T-cell (primary cell): Measurements from ENCODE around the gene SFXN3. TPM values are rescaled to one million over a fixed set of nuclear protein-coding genes. Genes with fewer than 3 reads are reported as not detected.

Experiments used
- ATAC-seq, 4 experiments: fragments of 200-7000 bp in 3 of 4; fragments of 150-1000 bp in 1 of 4; cut with Tn5 transposase; replicated peaks in 1 of 4; 1 replicate in 3 of 4; 2 replicates in 1 of 4; pipeline ENCODE4 v1.10.0; 2021; ENCODE audit warnings: moderate library complexity in 3 of 4, mild to moderate bottlenecking in 2 of 4, moderate number of reproducible peaks in 1 of 4
- CTCF ChIA-PET, 2 donors: fragments of 300-600 bp; sonication (Branson Sonifier 250); formaldehyde crosslinking; loops; one replicate each; lab custom pipeline; 2022; ENCODE audit warnings: antibody characterized with exemption in 2 of 2; lab: Charles Lee
- POLR2A ChIA-PET, 2 donors: fragments of 300-600 bp; sonication (Branson Sonifier 250); formaldehyde crosslinking; loops; one replicate each; lab custom pipeline; 2022; ENCODE audit warnings: antibody characterized with exemption in 2 of 2; lab: Charles Lee
- DNase-seq, 35 experiments: peaks; one replicate each; pipeline versions ENCODE4 v3.0.0 to v3.0.0-alpha.2; 2013 to 2023
- H3K27ac ChIP-seq: one replicate; pipeline ENCODE4 v1.5.1; 2013; ENCODE audit warnings: low read length
- H3K27me3 ChIP-seq, 2 experiments: replicated peaks in 1 of 2; 1 replicate in 1 of 2; 2 replicates in 1 of 2; pipeline versions ENCODE4 v1.6.1 to v1.7.0; 2013; ENCODE audit warnings: low read length in 1 of 2, mixed read lengths in 1 of 2; ENCODE audit not compliant: control insufficient read depth in 2 of 2, insufficient read depth in 2 of 2; ENCODE audit errors: extremely low read depth in 1 of 2
- H3K36me3 ChIP-seq, 2 donors: 1 replicate in 1 of 2; 2 replicates in 1 of 2; pipeline versions ENCODE4 v1.6.1 to v1.7.0; 2013; ENCODE audit warnings: low read length in 1 of 2; ENCODE audit not compliant: control insufficient read depth in 2 of 2, insufficient read depth in 1 of 2; ENCODE audit errors: extremely low read depth in 1 of 2
- H3K4me1 ChIP-seq, 2 experiments: 1 replicate in 1 of 2; 2 replicates in 1 of 2; pipeline versions ENCODE4 v1.6.1 to v1.7.0; 2013; ENCODE audit warnings: low read length in 2 of 2, mixed read lengths in 1 of 2; ENCODE audit not compliant: insufficient read depth in 2 of 2, control insufficient read depth in 1 of 2; ENCODE audit errors: extremely low read depth in 1 of 2
- H3K4me3 ChIP-seq, 2 donors: 1 replicate in 1 of 2; 2 replicates in 1 of 2; pipeline versions ENCODE4 v1.5.1 to v1.7.0; 2013; ENCODE audit warnings: mild to moderate bottlenecking in 2 of 2, low read length in 1 of 2, moderate library complexity in 1 of 2; ENCODE audit not compliant: control insufficient read depth in 1 of 2; ENCODE audit errors: extremely low read depth in 1 of 2
- H3K9me3 ChIP-seq: 2 replicates; pipeline ENCODE4 v1.7.0; 2013
- H3K27ac Mint-ChIP-seq, 2 donors: one replicate each; pipeline ENCODE4 v1.8.0; 2020 to 2021; ENCODE audit warnings: mild to moderate bottlenecking in 2 of 2, mixed read lengths in 2 of 2
- H3K27me3 Mint-ChIP-seq, 2 donors: one replicate each; pipeline ENCODE4 v1.8.0; 2021 to 2022; ENCODE audit warnings: mixed read lengths in 2 of 2
- H3K36me3 Mint-ChIP-seq: one replicate; pipeline ENCODE4 v1.8.0; 2021; ENCODE audit warnings: mixed read lengths
- H3K4me1 Mint-ChIP-seq, 3 donors: one replicate each; pipeline ENCODE4 v1.8.0; 2020 to 2022; ENCODE audit warnings: mixed read lengths in 3 of 3, mild to moderate bottlenecking in 1 of 3
- H3K4me3 Mint-ChIP-seq, 3 donors: one replicate each; pipeline ENCODE4 v1.8.0; 2020 to 2022; ENCODE audit warnings: mild to moderate bottlenecking in 3 of 3, mixed read lengths in 3 of 3, moderate library complexity in 3 of 3
- H3K9me3 Mint-ChIP-seq, 3 donors: one replicate each; pipeline ENCODE4 v1.8.0; 2020 to 2022; ENCODE audit warnings: mixed read lengths in 3 of 3
- WGBS: methylation state at CpG from one replicate; pipeline ENCODE4 v1.1.5; 2013; ENCODE audit warnings: missing lambda C conversion rate; ENCODE audit not compliant: insufficient coverage; 5-methylcytosine and 5-hydroxymethylcytosine counted together
- total RNA-seq, 35 experiments: library from RNA in 6 of 35; stranded (reverse) in 6 of 35; fragments of 120-200 nt in 1 of 35; gene quantifications; one replicate each; pipeline versions ENCODE4 v1.2.1 to v1.2.4 and lab custom pipeline; 2013 to 2026

The SFXN3 gene
- total RNA-seq, 5 donors from 2014 or later (not counting 1 experiment from before 2014, with no cell fraction given), result 45.2 to 113 (median 91.0) TPM

DNA sequence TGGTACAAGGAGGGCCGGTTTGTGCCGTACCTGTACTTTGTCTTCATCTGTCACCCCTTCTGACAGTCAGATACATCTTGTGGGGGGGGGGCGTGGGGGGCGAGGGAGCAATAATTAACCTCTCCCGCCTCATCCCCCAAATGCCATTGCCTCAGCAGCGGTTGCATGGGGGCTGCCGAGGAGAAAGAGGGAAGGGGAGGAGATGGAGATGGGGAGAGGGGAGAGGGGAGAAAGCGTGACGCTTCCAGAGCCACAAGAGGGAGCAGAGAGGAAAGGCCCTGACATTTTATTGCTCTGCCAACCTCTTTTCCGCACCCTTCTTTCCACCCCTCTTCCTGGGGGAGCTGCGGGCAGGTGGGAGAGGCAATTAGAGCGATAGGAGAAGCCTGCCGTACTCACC lies 42.6 kb downstream of the SFXN3 start:
- Mint-ChIP-seq H3K27me3 (peaks cover 44 to 52% of the 10 kb centered on the region in 2 donors), H3K4me3 (no peak overlapping the region), H3K27ac (no peak overlapping the region), H3K9me3 (no peaks in the 10 kb centered on the region), H3K4me1 (peaks cover 0 to 3% (median 0%) of the 10 kb centered on the region in 3 donors), H3K36me3 (no peaks in the 10 kb centered on the region)
- H3K4me1 ChIP-seq, result no peaks in the 10 kb centered on the region
- ChIA-PET POLR2A (no interaction called here), CTCF (no interaction called here)
- H3K36me3 ChIP-seq, result no peaks in the 10 kb centered on the region
- no CpG with 5 or more reads among the region's 13 CpGs for WGBS
- ATAC-seq, result no peak
- no peak overlapping the region for H3K27ac ChIP-seq
- H3K27me3 ChIP-seq, result peaks cover 19 to 52% of the 10 kb centered on the region in 2 experiments
- no peaks in the 10 kb centered on the region for H3K9me3 ChIP-seq
- DNase-seq, result no peak
- no peak overlapping the region for H3K4me3 ChIP-seq

DNA sequence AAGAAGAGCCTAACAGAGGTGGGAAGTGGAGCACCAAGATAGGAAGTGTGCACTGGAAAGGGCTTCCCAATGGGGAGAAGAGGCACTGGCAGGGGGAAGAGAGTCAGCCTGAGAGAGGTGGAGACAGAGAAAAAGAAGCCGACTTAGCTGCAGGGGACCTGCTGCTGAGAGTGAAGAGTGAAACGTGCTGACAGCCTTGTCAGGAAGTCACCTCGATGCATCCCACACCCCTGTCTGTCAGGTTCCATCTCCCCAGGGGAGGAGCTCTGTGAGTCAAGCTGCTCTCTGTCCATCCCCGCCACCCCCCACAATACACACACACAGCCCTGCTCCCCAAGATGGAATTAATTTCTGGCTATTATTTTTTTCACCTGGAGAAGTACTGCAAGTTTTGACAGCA lies 44.7 kb downstream of the SFXN3 start:
- no peak for DNase-seq
- no peak overlapping the region for H3K4me3 ChIP-seq
- H3K27me3 ChIP-seq, result peaks cover 20 to 65% of the 10 kb centered on the region in 2 experiments
- H3K27ac ChIP-seq, result no peak overlapping the region
- no peaks in the 10 kb centered on the region for H3K9me3 ChIP-seq
- ChIA-PET POLR2A (interaction anchor here in 1 of 2 donors (0.7 kb wide), 1 partner anchor 71 kb away, joined by 5 read pairs; no protein-coding TSS in a partner anchor), CTCF (no interaction called here)
- no peaks in the 10 kb centered on the region for H3K36me3 ChIP-seq
- H3K4me1 ChIP-seq, result no peaks in the 10 kb centered on the region
- Mint-ChIP-seq H3K27me3 (peaks cover 57 to 67% of the 10 kb centered on the region in 2 donors), H3K9me3 (no peaks in the 10 kb centered on the region), H3K36me3 (no peaks in the 10 kb centered on the region), H3K27ac (no peak overlapping the region), H3K4me1 (peaks cover 0 to 3% (median 0%) of the 10 kb centered on the region in 3 donors), H3K4me3 (no peak overlapping the region)
- no CpG with 5 or more reads among the region's 4 CpGs for WGBS
- no peak for ATAC-seq

DNA sequence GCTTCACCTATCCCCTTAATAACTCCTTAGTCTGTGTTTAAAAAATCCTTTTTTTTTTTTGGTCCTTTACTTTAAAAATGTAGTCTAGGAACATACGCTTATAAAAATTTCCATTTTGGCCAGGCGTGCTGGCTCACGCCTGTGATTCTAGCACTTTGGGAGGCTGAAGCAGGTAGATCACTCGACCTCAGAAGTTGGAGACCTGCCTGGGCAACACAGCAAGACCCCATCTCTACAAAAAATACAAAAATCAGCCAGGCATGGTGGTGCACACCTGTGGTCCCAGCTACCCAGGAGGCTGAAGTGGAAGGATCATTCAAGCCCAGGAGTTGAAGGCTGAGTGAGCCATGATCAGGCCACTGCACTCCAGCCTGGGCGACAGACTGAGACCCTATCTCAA lies 45.6 kb downstream of the SFXN3 start:
- Histone ChIP-seq H3K9me3 (no peaks in the 10 kb centered on the region), H3K27me3 (peaks cover 19 to 70% of the 10 kb centered on the region in 2 experiments), H3K4me1 (no peaks in the 10 kb centered on the region), H3K27ac (no peak overlapping the region), H3K36me3 (no peaks in the 10 kb centered on the region), H3K4me3 (no peak overlapping the region)
- Mint-ChIP-seq H3K27ac (no peak overlapping the region), H3K36me3 (no peaks in the 10 kb centered on the region), H3K9me3 (no peaks in the 10 kb centered on the region), H3K4me1 (peaks cover 0 to under 1% (median 0%) of the 10 kb centered on the region in 3 donors), H3K27me3 (peaks cover 55 to 73% of the 10 kb centered on the region in 2 donors), H3K4me3 (no peak overlapping the region)
- 100% methylated on average over 2 of the region's 5 CpGs for WGBS
- POLR2A ChIA-PET, result interaction anchor here in 1 of 2 donors (0.7 kb wide), 1 partner anchor 70 kb away, joined by 5 read pairs; no protein-coding TSS in a partner anchor
- CTCF ChIA-PET, result no interaction called here
- DNase-seq (no peak), ATAC-seq (no peak)

DNA sequence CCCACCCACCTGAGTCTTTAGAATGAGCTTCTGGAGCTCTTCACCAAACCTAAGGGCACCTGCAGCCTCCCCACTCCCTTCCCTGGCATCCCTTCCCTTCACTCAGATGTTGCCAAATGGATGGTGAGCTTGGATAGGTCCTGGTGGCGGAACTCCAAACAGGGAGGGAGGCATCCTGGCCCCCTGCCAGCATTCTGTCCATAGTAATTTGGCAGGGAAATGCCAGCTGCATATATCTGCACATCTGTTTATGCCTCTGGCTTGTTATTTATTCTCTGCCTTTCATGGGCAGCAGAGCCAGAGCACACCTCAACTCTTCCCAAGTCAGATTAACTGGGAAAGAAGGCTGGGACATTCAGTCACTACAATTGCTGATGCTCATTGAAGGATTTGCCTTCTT lies 48.8 kb downstream of the SFXN3 start:
- no peak overlapping the region for H3K4me3 Mint-ChIP-seq
- H3K9me3 ChIP-seq, result no peaks in the 10 kb centered on the region
- peaks cover 55 to 66% of the 10 kb centered on the region in 2 donors for H3K27me3 Mint-ChIP-seq
- POLR2A ChIA-PET, result no interaction called here
- H3K27ac Mint-ChIP-seq, result no peak overlapping the region
- no peaks in the 10 kb centered on the region for H3K36me3 ChIP-seq
- H3K4me3 ChIP-seq, result no peak overlapping the region
- no peaks in the 10 kb centered on the region for H3K4me1 Mint-ChIP-seq
- no peaks in the 10 kb centered on the region for H3K4me1 ChIP-seq
- H3K36me3 Mint-ChIP-seq, result no peaks in the 10 kb centered on the region
- ATAC-seq (no peak), DNase-seq (no peak)
- CTCF ChIA-PET, result interaction anchor here in 1 of 2 donors (0.5 kb wide), 1 partner anchor 22 kb away, joined by 3 read pairs; no protein-coding TSS in a partner anchor
- H3K27ac ChIP-seq, result no peak overlapping the region
- H3K27me3 ChIP-seq, result peaks cover 13 to 51% of the 10 kb centered on the region in 2 experiments
- WGBS, result 100% methylated on average over 1 of the region's 1 CpG
- H3K9me3 Mint-ChIP-seq, result no peaks in the 10 kb centered on the region

DNA sequence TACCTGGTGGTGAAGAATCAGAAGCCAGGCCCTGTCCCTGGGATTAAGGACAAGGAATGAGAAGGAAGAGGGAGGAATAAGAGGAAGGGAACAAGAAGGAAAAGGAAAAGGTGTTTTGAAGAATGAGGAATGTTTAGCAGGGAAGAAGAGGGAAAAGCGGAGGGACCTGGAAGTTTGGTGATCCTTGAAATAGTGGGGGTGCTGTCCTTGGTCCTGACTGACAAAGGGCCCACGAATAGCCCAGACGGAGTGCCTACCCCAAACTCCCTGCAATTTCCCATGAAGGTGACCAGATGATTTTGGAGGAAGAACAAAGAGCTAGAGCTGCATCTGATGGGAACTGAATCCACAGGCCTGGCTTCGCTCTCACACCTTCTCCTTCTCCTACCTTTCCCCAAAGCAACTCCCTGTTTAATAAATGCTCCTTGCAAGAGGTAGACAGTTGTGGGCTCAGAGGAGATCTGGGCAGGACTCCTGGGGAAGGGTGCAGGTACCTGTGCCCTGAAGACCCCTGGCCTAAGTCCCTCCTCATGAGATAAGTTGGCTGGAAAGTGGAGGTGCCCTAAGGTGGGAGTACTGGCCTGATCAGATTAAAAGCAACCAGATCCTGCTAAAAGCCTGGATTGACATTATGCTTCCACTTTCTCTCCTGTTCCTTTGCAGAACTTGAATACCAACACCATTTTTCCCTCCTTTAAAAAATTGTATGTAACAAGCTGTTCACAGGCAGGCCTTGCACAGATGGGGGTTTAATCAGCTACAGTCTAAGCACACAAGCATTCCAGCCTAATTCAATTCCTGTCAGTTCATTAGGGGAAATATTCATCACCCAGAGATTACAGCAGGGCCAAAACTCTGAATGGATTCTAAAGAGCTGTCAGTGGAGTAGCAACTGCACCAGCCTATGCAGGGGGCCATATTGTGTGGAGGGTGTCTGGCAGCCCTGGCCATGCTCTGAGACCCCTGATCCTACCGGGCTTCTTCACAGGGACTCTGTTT lies 50.2 kb downstream of the SFXN3 start:
- no peaks in the 10 kb centered on the region for H3K4me1 Mint-ChIP-seq
- no peak overlapping the region for H3K27ac ChIP-seq
- H3K27me3 ChIP-seq, result peaks cover 11 to 48% of the 10 kb centered on the region in 2 experiments
- WGBS, result 100% methylated on average over 1 of the region's 5 CpGs
- no peaks in the 10 kb centered on the region for H3K9me3 Mint-ChIP-seq
- ChIA-PET CTCF (interaction anchor here in 1 of 2 donors (0.8 kb wide), 1 partner anchor 61 kb away, joined by 3 read pairs; no protein-coding TSS in a partner anchor), POLR2A (no interaction called here)
- peaks cover 52 to 65% of the 10 kb centered on the region in 2 donors for H3K27me3 Mint-ChIP-seq
- DNase-seq (peak in 1 of 35 experiments; percentile 30), ATAC-seq (no peak)
- no peaks in the 10 kb centered on the region for H3K36me3 Mint-ChIP-seq
- H3K4me1 ChIP-seq, result no peaks in the 10 kb centered on the region
- no peaks in the 10 kb centered on the region for H3K9me3 ChIP-seq
- no peak overlapping the region for H3K27ac Mint-ChIP-seq
- H3K4me3 ChIP-seq, result no peak overlapping the region
- no peaks in the 10 kb centered on the region for H3K36me3 ChIP-seq
- no peak overlapping the region for H3K4me3 Mint-ChIP-seq

DNA sequence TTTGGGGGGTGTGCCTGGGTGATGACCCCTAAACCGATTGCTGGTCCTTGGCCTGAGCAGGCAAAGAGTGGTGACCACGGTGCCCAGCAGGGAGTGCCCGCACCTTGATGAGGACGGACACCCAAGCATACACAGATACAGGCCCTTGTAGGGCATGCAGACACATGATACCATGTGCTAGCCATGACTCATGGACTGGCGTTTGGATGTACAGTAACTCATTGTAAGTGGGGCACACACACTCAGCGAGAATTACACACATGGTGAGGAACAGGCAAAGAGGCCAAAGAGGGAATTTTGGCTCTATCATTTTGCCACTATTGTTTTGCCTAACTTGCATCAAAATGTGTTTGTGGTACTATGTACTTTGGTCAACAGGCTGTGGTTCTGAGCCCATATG lies 54.8 kb downstream of the SFXN3 start:
- H3K4me3 Mint-ChIP-seq, result no peak overlapping the region

More for the DNA sequence above, 54.8 kb downstream of the SFXN3 start:
- CTCF ChIA-PET, result interaction anchor here in 1 of 2 donors (0.6 to 1.4 kb wide), 3 partner anchors 36 to 189 kb away, joined by 3 read pairs; no protein-coding TSS in a partner anchor
- H3K4me1 Mint-ChIP-seq, result no peaks in the 10 kb centered on the region
- H3K27ac Mint-ChIP-seq, result no peak overlapping the region
- H3K27me3 Mint-ChIP-seq, result peaks cover 56 to 77% of the 10 kb centered on the region in 2 donors
- Histone ChIP-seq H3K36me3 (no peaks in the 10 kb centered on the region), H3K27ac (no peak overlapping the region), H3K9me3 (no peaks in the 10 kb centered on the region), H3K4me1 (no peaks in the 10 kb centered on the region), H3K27me3 (peaks cover 5 to 75% of the 10 kb centered on the region in 2 experiments), H3K4me3 (no peak overlapping the region)
- POLR2A ChIA-PET, result no interaction called here
- H3K36me3 Mint-ChIP-seq, result no peaks in the 10 kb centered on the region
- WGBS, result 83% methylated on average over 6 of the region's 6 CpGs
- DNase-seq (no peak), ATAC-seq (no peak)
- no peaks in the 10 kb centered on the region for H3K9me3 Mint-ChIP-seq
